Measurements from ENCODE around the gene AGPAT2. TPM values are rescaled to one million over a fixed set of nuclear protein-coding genes. Genes with fewer than 3 reads are reported as not detected.

The AGPAT2 gene
- total RNA-seq, 1 donor from 2014 or later: 25.6 TPM

- Mint-ChIP-seq H3K4me3 (peak overlapping the region; percentile 87), H3K36me3 (ENCODE audit: low read depth) (no peaks in the 10 kb centered on the region), H3K4me1 (peaks cover 17% of the 10 kb centered on the region), H3K9me3 (no peaks in the 10 kb centered on the region), H3K27me3 (peaks cover 20% of the 10 kb centered on the region), H3K27ac (peak overlapping the region; percentile 98)
- no peak for DNase-seq
- intact Hi-C loops (cut with micrococcal nuclease): loop anchor here (1.0 kb wide), 2 partner anchors 14 to 27 kb away; partner anchors contain the start of gene AGPAT2
These were observed 14.4 kb upstream of the AGPAT2 start for GRCh38 chr9:136701668-136702053.

GRCh38 chr9:136700959-136701667 is 13.9 kb upstream of the AGPAT2 start:
- intact Hi-C loops (cut with micrococcal nuclease): loop anchor here (1.0 kb wide), 2 partner anchors 14 to 27 kb away; partner anchors contain the start of gene AGPAT2
- DNase-seq: peak; percentile 88
- H3K4me1 Mint-ChIP-seq: peaks cover 17% of the 10 kb centered on the region
- H3K4me3 Mint-ChIP-seq: peak overlapping the region; percentile 87
- H3K27ac Mint-ChIP-seq: peak overlapping the region; percentile 98
- no peaks in the 10 kb centered on the region for H3K9me3 Mint-ChIP-seq
- no peaks in the 10 kb centered on the region for H3K36me3 Mint-ChIP-seq (ENCODE audit: low read depth)
- H3K27me3 Mint-ChIP-seq: peaks cover 20% of the 10 kb centered on the region

GRCh38 chr9:136700304-136700703 is 13.0 kb upstream of the AGPAT2 start:
- no peak for DNase-seq
- H3K9me3 Mint-ChIP-seq: no peaks in the 10 kb centered on the region
- peaks cover 12% of the 10 kb centered on the region for H3K27me3 Mint-ChIP-seq
- H3K4me1 Mint-ChIP-seq: peaks cover 17% of the 10 kb centered on the region
- no peaks in the 10 kb centered on the region for H3K36me3 Mint-ChIP-seq (ENCODE audit: low read depth)
- H3K4me3 Mint-ChIP-seq: peak overlapping the region; percentile 87
- peak overlapping the region; percentile 58 for H3K27ac Mint-ChIP-seq
- intact Hi-C loops (cut with micrococcal nuclease): no loop called here

- H3K4me3 Mint-ChIP-seq: no peak overlapping the region
These were observed 11.5 kb upstream of the AGPAT2 start for GRCh38 chr9:136698635-136699246.

GRCh38 chr9:136697821-136698526 is 10.7 kb upstream of the AGPAT2 start:
- H3K4me1 Mint-ChIP-seq: peaks cover 17% of the 10 kb centered on the region
- no peak overlapping the region for H3K27ac Mint-ChIP-seq
- no peaks in the 10 kb centered on the region for H3K36me3 Mint-ChIP-seq (ENCODE audit: low read depth)
- no peak for DNase-seq
- peaks cover 8% of the 10 kb centered on the region for H3K27me3 Mint-ChIP-seq
- H3K9me3 Mint-ChIP-seq: no peaks in the 10 kb centered on the region
- H3K4me3 Mint-ChIP-seq: no peak overlapping the region
- intact Hi-C loops (cut with micrococcal nuclease): no loop called here

More at GRCh38 chr9:136698635-136699246, 11.5 kb upstream of the AGPAT2 start:
- Mint-ChIP-seq H3K27me3 (peaks cover 8% of the 10 kb centered on the region), H3K36me3 (ENCODE audit: low read depth) (no peaks in the 10 kb centered on the region), H3K27ac (no peak overlapping the region), H3K9me3 (no peaks in the 10 kb centered on the region), H3K4me1 (peaks cover 17% of the 10 kb centered on the region)
- no peak for DNase-seq
- intact Hi-C loops (cut with micrococcal nuclease): no loop called here

- Mint-ChIP-seq H3K27ac (no peak overlapping the region), H3K36me3 (ENCODE audit: low read depth) (no peaks in the 10 kb centered on the region), H3K27me3 (peaks cover 8% of the 10 kb centered on the region), H3K4me1 (peaks cover 17% of the 10 kb centered on the region), H3K9me3 (no peaks in the 10 kb centered on the region), H3K4me3 (no peak overlapping the region)
- DNase-seq: no peak
- intact Hi-C loops (cut with micrococcal nuclease): no loop called here
These were observed 10.0 kb upstream of the AGPAT2 start for GRCh38 chr9:136697146-136697820.

GRCh38 chr9:136696502-136696901 is 9.2 kb upstream of the AGPAT2 start:
- Mint-ChIP-seq H3K4me3 (no peak overlapping the region), H3K4me1 (peaks cover 11% of the 10 kb centered on the region), H3K27ac (no peak overlapping the region)

GRCh38 chr9:136695955-136696354 is 8.7 kb upstream of the AGPAT2 start:
- no peak for DNase-seq
- H3K9me3 Mint-ChIP-seq: no peaks in the 10 kb centered on the region
- no peak overlapping the region for H3K4me3 Mint-ChIP-seq
- peaks cover 8% of the 10 kb centered on the region for H3K27me3 Mint-ChIP-seq
- H3K36me3 Mint-ChIP-seq (ENCODE audit: low read depth): no peaks in the 10 kb centered on the region
- intact Hi-C loops (cut with micrococcal nuclease): no loop called here
- no peak overlapping the region for H3K27ac Mint-ChIP-seq
- peaks cover 6% of the 10 kb centered on the region for H3K4me1 Mint-ChIP-seq

More at GRCh38 chr9:136696502-136696901, 9.2 kb upstream of the AGPAT2 start:
- Mint-ChIP-seq H3K27me3 (peaks cover 8% of the 10 kb centered on the region), H3K36me3 (ENCODE audit: low read depth) (no peaks in the 10 kb centered on the region), H3K9me3 (no peaks in the 10 kb centered on the region)
- intact Hi-C loops (cut with micrococcal nuclease): no loop called here
- DNase-seq: no peak

GRCh38 chr9:136695435-136695895 is 8.2 kb upstream of the AGPAT2 start:
- Mint-ChIP-seq H3K36me3 (ENCODE audit: low read depth) (no peaks in the 10 kb centered on the region), H3K27ac (no peak overlapping the region), H3K4me3 (no peak overlapping the region), H3K9me3 (no peaks in the 10 kb centered on the region), H3K27me3 (peaks cover 8% of the 10 kb centered on the region), H3K4me1 (peaks cover 4% of the 10 kb centered on the region)
- no peak for DNase-seq
- intact Hi-C loops (cut with micrococcal nuclease): no loop called here

GRCh38 chr9:136694872-136695247 is 7.6 kb upstream of the AGPAT2 start:
- Mint-ChIP-seq H3K27me3 (peaks cover 6% of the 10 kb centered on the region), H3K27ac (no peak overlapping the region), H3K4me1 (no peaks in the 10 kb centered on the region), H3K9me3 (no peaks in the 10 kb centered on the region), H3K4me3 (no peak overlapping the region), H3K36me3 (ENCODE audit: low read depth) (no peaks in the 10 kb centered on the region)
- DNase-seq: no peak
- intact Hi-C loops (cut with micrococcal nuclease): no loop called here

GRCh38 chr9:136694163-136694871 is 7.1 kb upstream of the AGPAT2 start:
- Mint-ChIP-seq H3K4me3 (no peak overlapping the region), H3K4me1 (no peaks in the 10 kb centered on the region), H3K27me3 (peaks cover 7% of the 10 kb centered on the region), H3K36me3 (ENCODE audit: low read depth) (no peaks in the 10 kb centered on the region), H3K9me3 (no peaks in the 10 kb centered on the region), H3K27ac (no peak overlapping the region)
- peak; percentile 77 for DNase-seq
- intact Hi-C loops (cut with micrococcal nuclease): no loop called here

- Mint-ChIP-seq H3K27me3 (peaks cover 8% of the 10 kb centered on the region), H3K4me3 (no peak overlapping the region), H3K36me3 (ENCODE audit: low read depth) (no peaks in the 10 kb centered on the region), H3K9me3 (no peaks in the 10 kb centered on the region), H3K27ac (no peak overlapping the region), H3K4me1 (no peaks in the 10 kb centered on the region)
- no peak for DNase-seq
- intact Hi-C loops (cut with micrococcal nuclease): no loop called here
These were observed 6.4 kb upstream of the AGPAT2 start for GRCh38 chr9:136693490-136694162.

- H3K36me3 Mint-ChIP-seq (ENCODE audit: low read depth): no peaks in the 10 kb centered on the region
- no peaks in the 10 kb centered on the region for H3K4me1 Mint-ChIP-seq
- H3K4me3 Mint-ChIP-seq: no peak overlapping the region
- no peak overlapping the region for H3K27ac Mint-ChIP-seq
- intact Hi-C loops (cut with micrococcal nuclease): no loop called here
- H3K27me3 Mint-ChIP-seq: peaks cover 7% of the 10 kb centered on the region
- no peaks in the 10 kb centered on the region for H3K9me3 Mint-ChIP-seq
- DNase-seq: no peak
These were observed 5.9 kb upstream of the AGPAT2 start for GRCh38 chr9:136693135-136693489.
